Activated naive CD8-positive, alpha-beta T cell treated with anti-CD3 and anti-CD28 coated beads, Interleukin-2, amount 10 ng/mL, durations not matched to agents 7 days and 5 days (primary cell): ENCODE results near the gene SPINT4. TPM values are rescaled to one million over a fixed set of nuclear protein-coding genes. Genes with fewer than 3 reads are reported as not detected.

Experiments used
- ATAC-seq: fragments of 150-1000 bp; cut with Tn5 transposase; one replicate; pipeline ENCODE4 v1.10.0; 2021; ENCODE audit warnings: low read depth, moderate library complexity
- POLR2A ChIA-PET: fragments of 350-600 bp; sonication (Branson Sonifier 250); formaldehyde crosslinking; loops from one replicate; lab custom pipeline; 2021; ENCODE audit warnings: antibody characterized with exemption; lab: Charles Lee
- DNase-seq: peaks from one replicate; pipeline ENCODE4 v3.0.0; 2021
- H3K27ac Mint-ChIP-seq: one replicate; pipeline ENCODE4 v1.8.0; 2022; ENCODE audit warnings: mild to moderate bottlenecking, mixed read lengths
- H3K27me3 Mint-ChIP-seq: one replicate; pipeline ENCODE4 v1.8.0; 2022; ENCODE audit warnings: mild to moderate bottlenecking, moderate library complexity, mixed read lengths
- H3K36me3 Mint-ChIP-seq: one replicate; pipeline ENCODE4 v1.8.0; 2021; ENCODE audit warnings: mild to moderate bottlenecking, mixed read lengths
- H3K4me1 Mint-ChIP-seq: one replicate; pipeline ENCODE4 v1.8.0; 2021; ENCODE audit warnings: mixed read lengths
- H3K4me3 Mint-ChIP-seq: one replicate; pipeline ENCODE4 v1.8.0; 2022; ENCODE audit warnings: mild to moderate bottlenecking, moderate library complexity, mixed read lengths
- H3K9me3 Mint-ChIP-seq: one replicate; pipeline ENCODE4 v1.8.0; 2021; ENCODE audit warnings: mixed read lengths
- microRNA-seq: library from miRNA; unstranded; fragments of <30 nt; microRNA quantifications from one replicate; pipeline ENCODE4 v1.2.0, GENCODE V29; 2022
- total RNA-seq, 2 experiments: library from RNA; stranded (reverse); gene quantifications; one replicate each; pipeline ENCODE4 v1.2.3, GENCODE V29; 2021

SPINT4 gene
- total RNA-seq, 2 experiments from 2014 or later = not detected

DNA sequence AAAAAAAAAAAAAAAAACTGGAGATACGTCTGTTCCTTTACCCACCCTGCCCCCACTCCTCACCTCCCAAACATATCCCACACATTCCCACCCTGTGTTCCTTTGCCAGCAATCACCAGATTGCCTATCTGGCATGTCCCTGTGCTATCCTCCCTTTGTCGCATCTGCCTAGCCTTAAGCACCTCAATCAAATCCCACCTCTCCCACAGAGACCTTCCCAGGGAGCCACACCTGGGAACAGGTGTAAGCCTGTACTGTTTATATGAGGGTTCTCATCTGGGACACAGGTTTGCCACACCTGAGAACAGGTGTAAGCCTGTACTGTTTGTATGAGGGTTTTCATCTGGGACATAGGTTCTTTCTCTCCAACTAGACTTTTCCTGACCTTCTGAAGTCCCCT, 52.8 kb downstream of the SPINT4 start:
- peaks cover 4% of the 10 kb centered on the region for H3K27me3 Mint-ChIP-seq
- no peak overlapping the region for H3K27ac Mint-ChIP-seq
- POLR2A ChIA-PET = interaction anchor here (0.7 kb wide), 1 partner anchor 360 kb away, joined by 7 read pairs; no protein-coding TSS in a partner anchor
- no peak for ATAC-seq
- no peak overlapping the region for H3K4me3 Mint-ChIP-seq
- H3K4me1 Mint-ChIP-seq = peaks cover 7% of the 10 kb centered on the region
- no peaks in the 10 kb centered on the region for H3K9me3 Mint-ChIP-seq
- no peaks in the 10 kb centered on the region for H3K36me3 Mint-ChIP-seq
- DNase-seq = no peak

DNA sequence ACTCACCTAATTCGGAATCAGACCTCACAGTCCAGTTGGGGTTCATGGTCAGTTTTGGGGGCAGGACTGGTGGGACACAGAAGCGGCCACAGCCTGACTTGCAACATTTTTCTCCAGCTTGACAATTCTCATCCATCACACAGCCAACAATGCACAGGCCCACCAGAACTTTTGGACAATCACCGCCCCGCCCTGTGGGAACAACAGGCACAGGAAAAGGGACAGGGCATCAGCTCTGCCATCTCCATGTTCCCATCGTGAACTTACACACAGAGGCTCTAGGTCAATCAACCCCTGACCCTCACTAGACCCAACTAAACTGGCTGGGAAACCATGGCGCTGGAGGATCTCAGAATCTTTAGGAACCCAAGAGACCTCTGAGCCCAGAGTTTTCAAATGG, 53.3 kb downstream of the SPINT4 start:
- ATAC-seq (no peak), DNase-seq (no peak)
- Mint-ChIP-seq H3K36me3 (no peaks in the 10 kb centered on the region), H3K27me3 (peaks cover 4% of the 10 kb centered on the region), H3K4me1 (peaks cover 7% of the 10 kb centered on the region), H3K9me3 (no peaks in the 10 kb centered on the region), H3K4me3 (no peak overlapping the region), H3K27ac (no peak overlapping the region)
- POLR2A ChIA-PET = no interaction called here

Small RNAs within 50 kb of the gene (microRNA-seq; reads per million reads assigned to microRNA genes)
- gene MIR3617 = not detected

Other genes with a start within 250 kb of the SPINT4 start
- gene SPINT3, start 206.7 kb upstream of the SPINT4 start, total RNA-seq = not detected
- not detected for gene WFDC6, start 182.9 kb upstream of the SPINT4 start, total RNA-seq
- not detected for gene EPPIN, start 174.9 kb upstream of the SPINT4 start, total RNA-seq
- not detected for gene WFDC8, start 143.1 kb upstream of the SPINT4 start, total RNA-seq
- not detected for gene WFDC10A, start 92.6 kb upstream of the SPINT4 start, total RNA-seq
- gene WFDC9, start 91.1 kb upstream of the SPINT4 start, total RNA-seq = not detected
- not detected for gene WFDC11, start 52.1 kb upstream of the SPINT4 start, total RNA-seq
- gene WFDC13, start 20.3 kb upstream of the SPINT4 start, total RNA-seq = not detected
- gene WFDC10B, start 17.3 kb upstream of the SPINT4 start, total RNA-seq = not detected
- not detected for gene WFDC3, start 69.5 kb downstream of the SPINT4 start, total RNA-seq
- 10 to 100 TPM; 29.0 to 30.9 TPM for gene DNTTIP1, start 69.6 kb downstream of the SPINT4 start, total RNA-seq
- gene UBE2C, start 90.3 kb downstream of the SPINT4 start, total RNA-seq = 100 to 1,000 TPM; 153 to 154 TPM
- gene TNNC2, start 105.0 kb downstream of the SPINT4 start, total RNA-seq = not detected
- 1 to 10 TPM; 2.0 to 2.5 TPM for gene SNX21, start 111.5 kb downstream of the SPINT4 start, total RNA-seq
- gene ACOT8, start 135.0 kb downstream of the SPINT4 start, total RNA-seq = 10 to 100 TPM; 35.4 to 38.6 TPM
- gene ZSWIM3, start 135.3 kb downstream of the SPINT4 start, total RNA-seq = 1 to 10 TPM; 5.3 to 5.7 TPM
- 10 to 100 TPM; 12.2 to 13.0 TPM for gene ZSWIM1, start 158.9 kb downstream of the SPINT4 start, total RNA-seq
- 1 to 10 TPM; 1.7 to 2.0 TPM for gene SPATA25, start 165.3 kb downstream of the SPINT4 start, total RNA-seq
- 1 to 10 TPM; 3.9 to 5.3 TPM for gene NEURL2, start 168.9 kb downstream of the SPINT4 start, total RNA-seq
- gene CTSA, start 169.0 kb downstream of the SPINT4 start, total RNA-seq = 10 to 100 TPM; 76.9 to 83.4 TPM
- gene PLTP, start 189.8 kb downstream of the SPINT4 start, total RNA-seq = 1 to 10 TPM; 2.2 to 2.9 TPM
- 10 to 100 TPM; 54.5 to 58.3 TPM for gene PCIF1, start 212.3 kb downstream of the SPINT4 start, total RNA-seq
- 10 to 100 TPM; 43.3 to 43.7 TPM for gene ZNF335, start 249.9 kb downstream of the SPINT4 start, total RNA-seq